Right ventricle myocardium superior (tissue), 1 donor: ENCODE results near the gene WASL. TPM values are rescaled to one million over a fixed set of nuclear protein-coding genes. Genes with fewer than 3 reads are reported as not detected.

Experiments
- ATAC-seq: fragments of 200-7000 bp; cut with Tn5 transposase; one replicate; pipeline ENCODE4 v1.9.1; 2020; ENCODE audit warnings: mild to moderate bottlenecking; ENCODE audit not compliant: poor library complexity
- DNase-seq: peaks from one replicate; pipeline ENCODE4 v3.0.0-alpha.2; 2020
- intact Hi-C: fragments of 100-400 bp; cut with DNase I; formaldehyde crosslinking; loops from one replicate; pipeline ENCODE4 v1.11.2; 2022
- total RNA-seq: library from RNA; stranded (reverse); fragmentation: NEBNext Ultra II Directional; extraction: Animal tissue kit (Norgen Biotek cat#: 25700); gene quantifications from one replicate; pipeline ENCODE4 v1.2.1, GENCODE V29; 2021
- donor health status: DM: no; HTN: yes; CAD: no; lungs with severe emphysema.

WASL gene
- total RNA-seq, 1 donor from 2014 or later: 25.7 TPM

DNA sequence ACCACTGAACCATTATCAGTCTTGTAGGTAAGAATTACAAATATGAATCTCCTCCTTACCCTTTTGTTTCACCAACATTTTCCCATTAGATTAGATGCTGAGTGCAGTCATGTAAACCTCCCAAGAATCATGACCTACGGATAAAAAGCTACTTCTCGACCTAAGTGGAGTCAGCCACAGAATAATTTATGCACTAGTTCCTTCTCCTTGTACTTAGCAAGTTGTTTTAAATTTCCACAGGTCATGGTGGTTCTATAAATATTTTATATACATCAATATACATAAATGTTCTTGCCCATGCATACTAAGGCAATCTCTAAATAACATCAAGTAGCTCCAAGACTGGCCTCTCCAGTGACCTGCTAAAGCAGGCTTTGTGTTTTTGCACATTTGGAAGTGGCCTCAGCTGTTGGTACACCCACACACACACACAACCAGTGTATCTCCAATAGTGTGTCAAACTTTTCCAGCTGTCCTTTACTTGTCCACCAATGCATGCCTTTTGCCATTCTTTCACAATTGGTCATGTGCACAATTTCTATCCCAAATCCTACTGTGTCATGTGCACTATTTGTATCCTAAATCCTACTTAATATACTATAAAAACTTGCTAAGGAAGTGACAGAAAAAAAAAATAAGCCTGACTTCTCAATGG, 71.6 kb downstream of the WASL start:
- no peak for DNase-seq
- ATAC-seq: no peak
- intact Hi-C loops: no loop called here

GRCh38 chr7:123675181-123675473, 73.7 kb downstream of the WASL start:
- intact Hi-C loops: no loop called here
- ATAC-seq (peak; percentile 28), DNase-seq (no peak)

DNA sequence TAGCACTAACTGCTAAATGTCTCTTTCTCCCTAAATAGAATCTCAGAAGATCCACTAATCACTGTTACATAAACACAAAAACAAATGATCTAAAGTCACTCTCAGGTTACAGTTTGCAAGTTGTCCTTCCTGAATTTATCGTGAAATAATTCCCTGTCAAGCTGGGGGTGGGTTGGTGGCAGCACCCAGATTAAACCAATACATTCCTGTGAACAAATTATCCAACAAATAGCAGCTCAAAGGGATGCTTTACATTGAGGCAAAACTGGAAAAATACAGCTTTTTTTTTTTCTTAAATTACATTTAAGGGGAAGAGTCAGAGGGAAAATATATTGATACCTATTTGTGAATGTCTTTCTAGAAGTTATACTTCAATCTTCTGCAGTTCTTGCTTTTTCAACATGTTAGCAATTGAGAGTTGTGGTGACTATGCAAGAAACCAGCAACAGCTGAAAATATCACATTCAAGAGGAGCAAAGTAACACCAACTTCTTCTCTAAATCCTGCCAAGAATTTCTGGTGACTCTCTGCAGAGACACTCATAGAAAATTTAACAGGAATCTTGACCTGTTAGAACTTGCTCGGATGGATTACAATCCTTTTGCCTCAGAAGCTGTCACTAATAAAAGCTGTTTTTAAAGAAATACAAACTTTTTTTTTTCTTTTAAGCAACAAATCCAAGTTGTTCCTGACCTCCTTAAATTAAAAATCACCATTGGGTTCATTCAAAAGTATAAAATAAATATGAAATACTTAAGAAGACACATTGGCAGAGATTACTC, 74.2 kb downstream of the WASL start:
- ATAC-seq (peak; percentile 13), DNase-seq (no peak)
- intact Hi-C loops: no loop called here

GRCh38 chr7:123673752-123674398, 74.9 kb downstream of the WASL start:
- intact Hi-C loops: no loop called here
- DNase-seq: no peak
- ATAC-seq: peak; percentile 65

GRCh38 chr7:123673137-123673732, 75.6 kb downstream of the WASL start:
- no peak for DNase-seq
- intact Hi-C loops: no loop called here
- ATAC-seq: peak; percentile 7

- ATAC-seq (no peak), DNase-seq (no peak)
- intact Hi-C loops: no loop called here
These were observed 79.3 kb downstream of the WASL start for GRCh38 chr7:123669485-123669884.

GRCh38 chr7:123666492-123666891, 82.3 kb downstream of the WASL start:
- intact Hi-C loops: no loop called here
- ATAC-seq: peak; percentile 7

DNA sequence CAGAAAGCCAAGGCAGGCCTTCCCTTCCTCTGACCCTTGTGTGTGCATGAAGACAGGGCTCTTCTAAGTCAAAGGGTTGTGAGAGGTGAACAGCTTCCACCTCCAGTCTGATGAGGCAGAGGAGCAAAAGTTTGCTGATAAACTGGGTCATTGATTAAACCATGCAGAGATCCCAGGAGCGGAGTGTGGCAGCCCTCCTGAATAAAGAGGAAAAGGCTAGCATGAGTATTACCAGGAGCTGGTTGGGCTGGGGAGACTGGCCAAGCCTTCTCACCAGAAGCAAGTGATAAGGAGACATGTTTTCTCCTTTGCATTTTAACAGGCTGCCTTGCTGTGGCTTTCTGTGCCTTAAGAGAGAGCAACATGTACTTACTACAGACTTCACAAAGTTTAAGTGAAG, 82.9 kb downstream of the WASL start:
- no peak for DNase-seq
- ATAC-seq: no peak
- intact Hi-C loops: no loop called here

More at GRCh38 chr7:123666492-123666891, 82.3 kb downstream of the WASL start:
- DNase-seq: no peak

DNA sequence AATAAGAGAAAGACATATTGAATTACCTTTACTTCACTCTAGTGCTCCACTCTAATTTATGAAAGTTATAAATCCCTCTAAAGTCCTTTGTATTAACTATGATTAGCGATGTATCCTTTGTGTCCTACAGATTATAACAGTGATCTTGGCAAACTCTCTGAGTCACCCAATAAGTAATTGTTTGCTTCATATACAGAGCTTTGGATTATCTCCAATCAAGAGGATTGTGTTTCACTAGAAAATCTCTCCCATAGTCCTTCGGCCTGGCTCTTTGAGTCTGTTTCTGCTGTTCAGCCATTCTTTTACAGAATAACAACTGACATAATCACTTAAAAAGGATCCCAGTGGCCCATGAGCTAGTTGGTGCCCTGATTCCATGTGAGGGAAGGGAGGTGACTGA, 83.6 kb downstream of the WASL start:
- ATAC-seq (no peak), DNase-seq (no peak)
- intact Hi-C loops: no loop called here

GRCh38 chr7:123663200-123663599, 85.6 kb downstream of the WASL start:
- ATAC-seq (no peak), DNase-seq (no peak)
- intact Hi-C loops: no loop called here

DNA sequence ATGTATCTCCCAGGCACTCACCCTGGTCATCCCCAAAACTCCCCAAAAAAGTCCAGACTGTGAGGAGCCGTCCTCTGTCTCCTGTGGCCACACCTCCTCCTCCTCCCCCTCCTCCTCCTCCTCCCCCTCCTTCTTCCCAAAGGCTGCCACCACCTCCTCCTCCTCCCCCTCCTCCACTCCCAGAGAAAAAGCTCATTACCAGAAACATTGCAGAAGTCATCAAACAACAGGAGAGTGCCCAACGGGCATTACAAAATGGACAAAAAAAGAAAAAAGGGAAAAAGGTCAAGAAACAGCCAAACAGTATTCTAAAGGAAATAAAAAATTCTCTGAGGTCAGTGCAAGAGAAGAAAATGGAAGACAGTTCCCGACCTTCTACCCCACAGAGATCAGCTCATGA, 86.0 kb downstream of the WASL start:
- ATAC-seq (no peak), DNase-seq (no peak)
- intact Hi-C loops: no loop called here

- DNase-seq (no peak), ATAC-seq (no peak)
- intact Hi-C loops: no loop called here
These were observed 86.5 kb downstream of the WASL start for GRCh38 chr7:123662293-123662692.

- ATAC-seq (no peak), DNase-seq (no peak)
- intact Hi-C loops: no loop called here
These were observed 87.0 kb downstream of the WASL start for GRCh38 chr7:123661765-123662164.

GRCh38 chr7:123660514-123661354, 88.1 kb downstream of the WASL start:
- ATAC-seq: peak; percentile 25
- intact Hi-C loops: no loop called here

GRCh38 chr7:123658023-123658422, 90.8 kb downstream of the WASL start:
- intact Hi-C loops: no loop called here
- ATAC-seq (peak; percentile 34), DNase-seq (no peak)

More at GRCh38 chr7:123660514-123661354, 88.1 kb downstream of the WASL start:
- no peak for DNase-seq

GRCh38 chr7:123657304-123657685, 91.5 kb downstream of the WASL start:
- no peak for DNase-seq
- intact Hi-C loops: no loop called here
- peak; percentile 37 for ATAC-seq

DNA sequence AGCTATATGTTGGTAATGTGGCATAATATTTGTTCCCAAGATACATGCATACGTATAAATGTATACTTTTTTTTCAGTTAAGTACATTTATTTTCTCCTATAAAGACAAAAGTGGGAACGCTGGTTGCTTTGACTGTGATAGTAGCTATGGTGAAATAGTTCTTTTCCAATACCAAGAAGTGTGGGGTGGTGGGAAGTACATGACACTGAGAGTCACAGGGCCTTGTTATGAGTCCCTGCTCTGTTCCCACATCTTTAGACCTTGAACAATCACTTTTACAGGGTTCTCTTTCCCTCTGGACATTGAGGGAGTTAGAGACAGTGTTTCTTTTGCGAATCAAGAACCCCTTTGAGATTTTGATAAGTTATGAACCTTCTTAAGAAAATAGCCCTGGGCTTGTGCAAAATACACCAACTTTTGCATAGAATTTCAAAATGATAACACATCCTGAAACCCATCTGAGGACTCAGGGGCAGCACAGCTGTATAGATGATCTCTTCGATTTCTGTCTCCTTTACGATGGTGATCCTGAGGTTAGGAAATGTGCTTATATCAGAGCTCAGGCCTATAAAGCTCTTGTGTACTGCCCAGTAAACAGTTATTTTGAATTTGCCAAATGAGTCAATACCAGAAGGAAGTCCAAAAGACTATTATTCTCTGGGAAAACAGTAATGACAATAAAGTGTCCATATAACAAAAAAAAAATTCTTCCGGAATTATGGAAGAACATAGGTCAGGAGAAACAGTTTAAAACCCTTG, 92.1 kb downstream of the WASL start:
- DNase-seq (no peak), ATAC-seq (no peak)
- intact Hi-C loops: no loop called here

GRCh38 chr7:123655614-123656013, 93.2 kb downstream of the WASL start, which contains the start of gene LMOD2:
Gene LMOD2 (plus strand): TSS chr7:123655866. CDS start chr7:123655964, 98 bp downstream.
- peak; percentile 59 for DNase-seq
- ATAC-seq: peak; percentile 82
- intact Hi-C loops: no loop called here
